DND-41 (cell line): Measurements from ENCODE around the gene ACVRL1.

ENCODE experiments used
- ATAC-seq: fragments of 200-7000 bp; cut with Tn5 transposase; 3 replicates; pipeline ENCODE4 v1.9.1; 2021; ENCODE audit warnings: low read depth; ENCODE audit not compliant: insufficient read depth
- DNase-seq: peaks from one replicate; pipeline ENCODE4 v3.0.0-alpha.2; 2020
- H2AFZ ChIP-seq: 2 replicates; pipeline ENCODE4 v1.6.0; 2012; ENCODE audit warnings: low read depth, low read length
- H3K27ac ChIP-seq: 2 replicates; pipeline ENCODE4 v1.5.1; 2012; ENCODE audit warnings: low read length, inconsistent platforms
- H3K27me3 ChIP-seq: fragments of 200-600 bp; sonication (generic); 2 replicates; pipeline ENCODE4 v1.6.0; 2012; ENCODE audit warnings: low read length, mild to moderate bottlenecking, inconsistent platforms; ENCODE audit not compliant: insufficient read depth, poor library complexity
- H3K36me3 ChIP-seq: 2 replicates; pipeline ENCODE4 v1.5.1; 2012; ENCODE audit warnings: low read length, inconsistent platforms; ENCODE audit not compliant: insufficient read depth
- H3K4me1 ChIP-seq: 2 replicates; pipeline ENCODE4 v1.5.1; 2012; ENCODE audit warnings: mild to moderate bottlenecking, low read length; ENCODE audit not compliant: insufficient read depth
- H3K4me2 ChIP-seq: 2 replicates; pipeline ENCODE4 v1.6.0; 2012; ENCODE audit warnings: mild to moderate bottlenecking, moderate library complexity, low read length, inconsistent platforms; ENCODE audit not compliant: insufficient read depth
- H3K4me3 ChIP-seq, 2 experiments: fragments of 200-600 bp in 1 of 2; shearing (Covaris generic) in 1 of 2; 2 replicates each; pipeline ENCODE4 v1.5.1; 2012 to 2016; ENCODE audit warnings: inconsistent platforms in 2 of 2, low read length in 2 of 2, mild to moderate bottlenecking in 2 of 2, low read depth in 1 of 2, moderate library complexity in 1 of 2
- H3K79me2 ChIP-seq: 2 replicates; pipeline ENCODE4 v1.6.0; 2012; ENCODE audit warnings: low read length, inconsistent platforms; ENCODE audit not compliant: insufficient read depth
- H3K9ac ChIP-seq: 2 replicates; pipeline ENCODE4 v1.6.0; 2012; ENCODE audit warnings: low read depth, mild to moderate bottlenecking, inconsistent platforms, low read length, moderate library complexity
- H3K9me3 ChIP-seq: 2 replicates; pipeline ENCODE4 v1.5.1; 2012; ENCODE audit warnings: low read length, moderate library complexity, mild to moderate bottlenecking, inconsistent platforms; ENCODE audit not compliant: insufficient read depth, severe bottlenecking
- H4K20me1 ChIP-seq: 2 replicates; pipeline ENCODE4 v1.6.0; 2012; ENCODE audit warnings: low read length; ENCODE audit not compliant: insufficient read depth
- EZH2 ChIP-seq: IDR thresholded peaks from 3 replicates; pipeline ENCODE4 v1.6.1; 2012; ENCODE audit warnings: borderline replicate concordance, low read depth, mild to moderate bottlenecking, moderate library complexity, low read length, inconsistent platforms; ENCODE audit not compliant: severe bottlenecking
- TF ChIP-seq, protein P1 (sequence below): IDR thresholded peaks from 2 replicates; pipeline ENCODE4 v1.5.1; 2012; ENCODE audit warnings: borderline replicate concordance, low read length, moderate library complexity, mild to moderate bottlenecking; ENCODE audit not compliant: poor library complexity, severe bottlenecking; ENCODE audit errors: extremely low read depth

Gene ACVRL1

DNA sequence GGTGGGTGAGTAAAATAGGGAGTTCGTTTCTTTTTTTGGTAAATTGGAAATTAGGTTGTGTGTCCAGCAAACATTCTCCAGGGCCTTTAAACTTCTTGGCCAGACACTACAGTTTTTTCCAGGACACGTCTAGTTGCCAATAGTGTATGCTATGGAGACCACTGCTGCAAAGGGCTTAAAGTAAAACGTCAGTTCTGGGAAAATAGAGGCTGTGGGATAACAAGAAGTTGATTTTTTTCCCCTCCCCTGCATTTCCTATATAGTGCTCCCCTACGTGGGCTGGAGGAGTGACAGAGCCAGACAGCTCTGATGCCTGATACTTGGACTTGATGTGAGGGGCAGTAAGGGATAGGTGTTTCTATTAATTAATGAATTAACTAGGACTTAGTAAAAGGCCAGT, 46.6 kb downstream of the ACVRL1 start:
- H3K36me3 ChIP-seq, result no peaks in the 10 kb centered on the region; the same call in 1 of the 2 replicates
- no peak overlapping the region for H3K27ac ChIP-seq
- peaks cover 68% of the 10 kb centered on the region for H3K79me2 ChIP-seq
- peak overlapping the region; percentile 98; the same call in 1 of the 2 replicates for H3K4me2 ChIP-seq
- peak overlapping the region; percentile 21; the same call in 1 of the 2 replicates for H3K9ac ChIP-seq
- peaks cover 38% of the 10 kb centered on the region for H3K4me1 ChIP-seq
- DNase-seq (no peak), ATAC-seq (no peak)
- no peaks in the 10 kb centered on the region for H3K9me3 ChIP-seq
- no peak overlapping the region for H2AFZ ChIP-seq
- peaks cover 6% of the 10 kb centered on the region; the same call in 1 of the 2 replicates for H4K20me1 ChIP-seq
- no peak overlapping the region for H3K4me3 ChIP-seq
- H3K27me3 ChIP-seq, result peaks cover 20% of the 10 kb centered on the region
- TF ChIP-seq, protein P1, sequence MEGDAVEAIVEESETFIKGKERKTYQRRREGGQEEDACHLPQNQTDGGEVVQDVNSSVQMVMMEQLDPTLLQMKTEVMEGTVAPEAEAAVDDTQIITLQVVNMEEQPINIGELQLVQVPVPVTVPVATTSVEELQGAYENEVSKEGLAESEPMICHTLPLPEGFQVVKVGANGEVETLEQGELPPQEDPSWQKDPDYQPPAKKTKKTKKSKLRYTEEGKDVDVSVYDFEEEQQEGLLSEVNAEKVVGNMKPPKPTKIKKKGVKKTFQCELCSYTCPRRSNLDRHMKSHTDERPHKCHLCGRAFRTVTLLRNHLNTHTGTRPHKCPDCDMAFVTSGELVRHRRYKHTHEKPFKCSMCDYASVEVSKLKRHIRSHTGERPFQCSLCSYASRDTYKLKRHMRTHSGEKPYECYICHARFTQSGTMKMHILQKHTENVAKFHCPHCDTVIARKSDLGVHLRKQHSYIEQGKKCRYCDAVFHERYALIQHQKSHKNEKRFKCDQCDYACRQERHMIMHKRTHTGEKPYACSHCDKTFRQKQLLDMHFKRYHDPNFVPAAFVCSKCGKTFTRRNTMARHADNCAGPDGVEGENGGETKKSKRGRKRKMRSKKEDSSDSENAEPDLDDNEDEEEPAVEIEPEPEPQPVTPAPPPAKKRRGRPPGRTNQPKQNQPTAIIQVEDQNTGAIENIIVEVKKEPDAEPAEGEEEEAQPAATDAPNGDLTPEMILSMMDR, result no peak
- no peak for TF ChIP-seq EZH2

DNA sequence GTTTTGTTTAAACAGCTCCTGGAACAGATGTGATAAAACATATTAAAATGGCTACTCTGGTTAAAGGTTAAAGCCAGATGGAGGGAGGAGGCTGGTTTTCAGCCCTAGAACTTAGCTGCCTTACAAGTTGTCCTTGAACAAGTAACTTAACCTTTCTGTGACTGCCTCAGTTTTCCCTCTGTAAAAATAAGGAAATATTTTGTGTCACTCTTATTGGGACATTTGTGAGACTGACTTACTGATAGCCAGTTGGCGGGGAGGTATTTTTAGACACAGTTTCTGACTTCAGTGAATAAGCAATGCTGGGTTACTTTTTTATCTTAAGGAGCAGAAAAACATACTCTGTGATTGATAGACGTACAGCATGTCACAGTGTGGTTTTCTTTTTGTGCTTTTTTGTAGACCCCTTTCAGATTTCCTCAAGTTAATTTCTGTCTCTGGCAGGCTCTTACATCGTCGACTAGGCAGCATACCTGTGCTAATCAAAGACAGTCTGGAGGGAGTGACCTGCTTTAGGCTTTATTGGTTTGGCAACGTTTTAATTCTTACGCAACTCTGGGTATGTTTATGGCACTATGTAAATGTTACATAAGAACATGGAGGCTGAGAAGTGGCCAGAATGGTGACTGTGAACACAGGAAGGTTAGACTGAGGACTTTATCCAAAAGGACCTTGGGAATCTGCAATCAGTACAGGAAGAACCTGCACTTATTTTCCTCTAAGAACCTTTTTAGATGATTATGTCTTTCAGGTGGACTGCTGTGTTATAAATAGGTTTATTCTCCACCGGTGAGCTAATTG, 47.5 kb downstream of the ACVRL1 start:
- Histone ChIP-seq H3K79me2 (peaks cover 73% of the 10 kb centered on the region), H3K4me2 (0 out of 2 replicates have a peak overlapping the region, but pooled peaks have one; percentile 1), H3K27ac (no peak overlapping the region), H3K4me3 (no peak overlapping the region), H3K27me3 (peaks cover 12% of the 10 kb centered on the region), H3K9me3 (no peaks in the 10 kb centered on the region), H2AFZ (no peak overlapping the region), H3K4me1 (peaks cover 38% of the 10 kb centered on the region), H3K36me3 (no peaks in the 10 kb centered on the region; the same call in 1 of the 2 replicates), H3K9ac (no peak overlapping the region), H4K20me1 (peaks cover 10% of the 10 kb centered on the region; the same call in 1 of the 2 replicates)
- no peak for TF ChIP-seq EZH2
- TF ChIP-seq, protein P1, result no peak
- DNase-seq (no peak), ATAC-seq (no peak)

DNA sequence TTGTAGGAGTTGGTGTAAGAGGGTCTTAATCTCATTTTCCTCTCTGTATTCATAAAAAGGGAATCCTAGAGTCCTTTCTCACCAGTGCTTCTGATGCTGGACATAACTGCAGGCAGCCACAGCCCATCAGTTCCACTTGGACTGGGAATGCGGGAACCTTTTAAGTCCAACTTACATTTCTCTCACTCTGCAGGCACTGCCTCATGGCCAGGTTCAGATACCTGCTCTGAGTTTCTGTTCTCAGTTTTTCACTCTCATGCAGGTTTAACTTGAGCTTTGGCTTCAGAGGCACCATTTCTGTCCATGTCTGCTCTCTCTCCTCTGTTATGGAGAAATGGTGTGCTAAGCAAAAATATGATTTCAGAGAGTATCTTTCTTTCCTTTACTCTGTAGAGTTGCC, 48.4 kb downstream of the ACVRL1 start:
- no peak overlapping the region for H3K9ac ChIP-seq

More for the DNA sequence above, 48.4 kb downstream of the ACVRL1 start:
- no peak overlapping the region for H3K4me3 ChIP-seq
- no peak for TF ChIP-seq EZH2
- TF ChIP-seq, protein P1, result no peak
- DNase-seq (no peak), ATAC-seq (no peak)
- no peak overlapping the region for H3K4me2 ChIP-seq
- peaks cover 80% of the 10 kb centered on the region for H3K79me2 ChIP-seq
- H3K9me3 ChIP-seq, result no peaks in the 10 kb centered on the region
- H4K20me1 ChIP-seq, result peaks cover 13% of the 10 kb centered on the region; the same call in 1 of the 2 replicates
- peaks cover 38% of the 10 kb centered on the region for H3K4me1 ChIP-seq
- H2AFZ ChIP-seq, result no peak overlapping the region
- H3K36me3 ChIP-seq, result peaks cover 3% of the 10 kb centered on the region; the same call in 1 of the 2 replicates
- no peak overlapping the region for H3K27ac ChIP-seq
- peaks cover 5% of the 10 kb centered on the region for H3K27me3 ChIP-seq
